ENCODE results near the gene SCN5A. TPM values are rescaled to one million over a fixed set of nuclear protein-coding genes. Genes with fewer than 3 reads are reported as not detected.

The SCN5A gene
- total and polyA plus RNA-seq, 12 donors = 0.04 to 2.1 (median 0.33) TPM; not detected in 2

GRCh38 chr3:38634111-38634510 lies 15.4 kb downstream of the SCN5A start:
- H3K4me1 ChIP-seq (replicated peaks in 1 of 2) = no peaks in the 10 kb centered on the region
- no peaks in the 10 kb centered on the region for H3K36me3 ChIP-seq (replicated peaks in 1 of 2)
- DNase-seq = no peak
- intact Hi-C loops (cut with DNase I) = no loop called here
- H3K4me3 ChIP-seq = no peak overlapping the region
- TF ChIP-seq POLR2A (IDR thresholded peaks at IDR 0.05) = no peak
- TF ChIP-seq, protein P1, sequence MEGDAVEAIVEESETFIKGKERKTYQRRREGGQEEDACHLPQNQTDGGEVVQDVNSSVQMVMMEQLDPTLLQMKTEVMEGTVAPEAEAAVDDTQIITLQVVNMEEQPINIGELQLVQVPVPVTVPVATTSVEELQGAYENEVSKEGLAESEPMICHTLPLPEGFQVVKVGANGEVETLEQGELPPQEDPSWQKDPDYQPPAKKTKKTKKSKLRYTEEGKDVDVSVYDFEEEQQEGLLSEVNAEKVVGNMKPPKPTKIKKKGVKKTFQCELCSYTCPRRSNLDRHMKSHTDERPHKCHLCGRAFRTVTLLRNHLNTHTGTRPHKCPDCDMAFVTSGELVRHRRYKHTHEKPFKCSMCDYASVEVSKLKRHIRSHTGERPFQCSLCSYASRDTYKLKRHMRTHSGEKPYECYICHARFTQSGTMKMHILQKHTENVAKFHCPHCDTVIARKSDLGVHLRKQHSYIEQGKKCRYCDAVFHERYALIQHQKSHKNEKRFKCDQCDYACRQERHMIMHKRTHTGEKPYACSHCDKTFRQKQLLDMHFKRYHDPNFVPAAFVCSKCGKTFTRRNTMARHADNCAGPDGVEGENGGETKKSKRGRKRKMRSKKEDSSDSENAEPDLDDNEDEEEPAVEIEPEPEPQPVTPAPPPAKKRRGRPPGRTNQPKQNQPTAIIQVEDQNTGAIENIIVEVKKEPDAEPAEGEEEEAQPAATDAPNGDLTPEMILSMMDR (IDR thresholded peaks at IDR 0.05) = no peak
- 67 to 72% (median 70%) methylated on average over 8 to 11 of the region's 11 CpGs for WGBS, 4 donors
- no peak overlapping the region for H3K27ac ChIP-seq
- H3K27me3 ChIP-seq = no peaks in the 10 kb centered on the region
- H3K9me3 ChIP-seq (replicated peaks in 1 of 3) = no peaks in the 10 kb centered on the region

GRCh38 chr3:38632989-38633388 lies 16.5 kb downstream of the SCN5A start:
- intact Hi-C loops (cut with DNase I) = no loop called here
- Histone ChIP-seq H3K4me3 (no peak overlapping the region), H3K9me3 (replicated peaks in 1 of 3) (no peaks in the 10 kb centered on the region), H3K27me3 (no peaks in the 10 kb centered on the region), H3K36me3 (replicated peaks in 1 of 2) (no peaks in the 10 kb centered on the region), H3K4me1 (replicated peaks in 1 of 2) (no peaks in the 10 kb centered on the region), H3K27ac (no peak overlapping the region)
- DNase-seq = no peak
- 88 to 97% (median 92%) methylated on average over 8 to 12 of the region's 12 CpGs for WGBS, 4 donors
- TF ChIP-seq, protein P1 (IDR thresholded peaks at IDR 0.05) = no peak
- TF ChIP-seq POLR2A (IDR thresholded peaks at IDR 0.05) = no peak

- no peaks in the 10 kb centered on the region for H3K27me3 ChIP-seq
- H3K4me3 ChIP-seq = no peak overlapping the region
- H3K4me1 ChIP-seq (replicated peaks in 1 of 2) = no peaks in the 10 kb centered on the region
- WGBS, 4 donors = 38 to 63% (median 54%) methylated on average over 5 of the region's 5 CpGs
- no peak for DNase-seq
- no peaks in the 10 kb centered on the region for H3K36me3 ChIP-seq (replicated peaks in 1 of 2)
- no peak overlapping the region for H3K27ac ChIP-seq
- no peaks in the 10 kb centered on the region for H3K9me3 ChIP-seq (replicated peaks in 1 of 3)
- no peak for TF ChIP-seq POLR2A (IDR thresholded peaks at IDR 0.05)
- TF ChIP-seq, protein P1 (IDR thresholded peaks at IDR 0.05) = no peak
- intact Hi-C loops (cut with DNase I) = no loop called here
These were observed 18.9 kb downstream of the SCN5A start for GRCh38 chr3:38630606-38631005.

DNA sequence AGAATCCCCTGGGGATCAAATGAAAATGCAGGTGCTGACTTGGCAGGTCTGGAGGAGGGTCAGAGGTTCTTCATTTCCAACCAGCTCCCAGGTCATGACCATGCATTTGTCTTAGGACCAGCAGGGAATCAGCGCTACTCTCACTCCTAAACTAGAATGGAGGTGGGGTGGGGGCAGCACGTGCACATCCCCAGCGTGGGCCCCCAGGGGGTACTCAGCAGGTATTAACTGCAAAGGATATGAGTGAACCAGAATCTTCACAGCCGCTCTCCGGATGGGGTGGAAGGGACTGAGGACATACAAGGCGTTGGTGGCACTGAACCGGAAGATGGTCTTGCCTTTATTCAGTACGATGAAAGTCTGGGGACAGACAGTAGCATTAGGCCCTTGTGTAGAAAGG lies 19.4 kb downstream of the SCN5A start:
- no peaks in the 10 kb centered on the region for H3K27me3 ChIP-seq
- intact Hi-C loops (cut with DNase I) = no loop called here
- H3K4me1 ChIP-seq (replicated peaks in 1 of 2) = no peaks in the 10 kb centered on the region
- DNase-seq = no peak
- H3K36me3 ChIP-seq (replicated peaks in 1 of 2) = no peaks in the 10 kb centered on the region
- no peaks in the 10 kb centered on the region for H3K9me3 ChIP-seq (replicated peaks in 1 of 3)
- TF ChIP-seq, protein P1 (IDR thresholded peaks at IDR 0.05) = no peak
- no peak for TF ChIP-seq POLR2A (IDR thresholded peaks at IDR 0.05)
- H3K27ac ChIP-seq = no peak overlapping the region
- H3K4me3 ChIP-seq = no peak overlapping the region
- 86 to 96% (median 87%) methylated on average over 8 of the region's 8 CpGs for WGBS, 4 donors
